ENCODE measurements around the gene RBM33.

DNA sequence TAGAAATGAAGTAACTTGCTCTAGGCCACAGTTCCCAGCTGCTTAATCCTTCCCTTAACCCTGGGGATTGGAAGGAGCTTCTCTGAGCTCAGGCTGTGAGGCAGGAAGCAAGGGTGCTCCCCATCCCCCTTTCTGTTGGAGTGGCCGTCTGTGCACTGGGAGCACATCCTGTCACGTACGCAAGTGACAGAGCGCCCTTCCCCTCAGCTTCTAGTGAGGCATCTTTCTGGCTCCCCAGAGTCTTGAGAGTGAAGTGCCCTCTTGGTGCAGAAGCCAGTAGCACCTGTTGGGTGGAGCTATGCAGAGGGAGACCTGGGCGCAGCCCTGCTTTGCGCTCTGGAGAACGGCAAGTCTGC is 120.0 kb downstream of the RBM33 start:
- TF ChIP-seq POLR2A (IDR thresholded peaks at IDR 0.05; ENCODE audit: low read length) (no peak), GATA1 (IDR thresholded peaks at IDR 0.05; ENCODE audit: low read depth, low read length) (no peak)
